Transverse colon (tissue), 4 donors: Measurements from ENCODE around the gene SULT1A2. TPM values are rescaled to one million over a fixed set of nuclear protein-coding genes. Genes with fewer than 3 reads are reported as not detected.
A peak's percentile ranks its signal among the peaks of the same experiment; 100 is the strongest.

Source experiments
- DNase-seq: peaks from one replicate; pipeline ENCODE4 v3.0.0-alpha.2; 2019
- H3K27ac ChIP-seq, 4 donors: fragments of 200-600 bp; sonication (generic); 2 replicates each; pipeline ENCODE4 v1.5.1; 2016 to 2018; ENCODE audit warnings: inconsistent platforms in 4 of 4
- H3K27me3 ChIP-seq: fragments of 200-600 bp; sonication (generic); 2 replicates; pipeline ENCODE4 v1.5.1; 2017; ENCODE audit warnings: inconsistent platforms
- H3K36me3 ChIP-seq, 4 donors: fragments of 200-600 bp; sonication (generic); 2 replicates each; pipeline ENCODE4 v1.5.1; 2017 to 2019; ENCODE audit warnings: inconsistent platforms in 4 of 4
- H3K4me1 ChIP-seq, 4 donors: fragments of 200-600 bp; sonication (generic); 2 replicates each; pipeline ENCODE4 v1.5.1; 2017 to 2020; ENCODE audit warnings: inconsistent platforms in 4 of 4
- H3K4me3 ChIP-seq, 4 donors: fragments of 200-600 bp; sonication (generic); 1 replicate in 1 of 4; 2 replicates in 3 of 4; pipeline versions ENCODE4 v1.5.1 to v1.6.1; 2017 to 2019; ENCODE audit warnings: inconsistent platforms in 4 of 4
- H3K9me3 ChIP-seq, 2 donors: fragments of 200-600 bp; sonication (generic); 2 replicates each; pipeline ENCODE4 v1.5.1; 2017 to 2019; ENCODE audit warnings: inconsistent platforms in 2 of 2
- EP300 ChIP-seq: sonication (generic); formaldehyde crosslinking; IDR thresholded peaks from one replicate; pipeline ENCODE4 v1.6.1; 2017; ENCODE audit warnings: antibody characterized with exemption, low read depth
- POLR2A ChIP-seq: fragments of 450-650 bp; IDR thresholded peaks from one replicate; pipeline ENCODE4 v1.6.1; 2016; ENCODE audit warnings: antibody characterized with exemption, mild to moderate bottlenecking, moderate library complexity
- POLR2AphosphoS5 ChIP-seq, 3 donors: sonication (generic); formaldehyde crosslinking; IDR thresholded peaks; one replicate each; pipeline ENCODE4 v1.6.1; 2016; ENCODE audit warnings: antibody characterized with exemption in 3 of 3
- WGBS, 2 donors: methylation state at CpG; one replicate each; pipeline ENCODE4 v1.1.5; 2018; ENCODE audit warnings: low coverage in 1 of 2; 5-methylcytosine and 5-hydroxymethylcytosine counted together
- in situ Hi-C, 4 donors: fragments of 200-750 bp; cut with MboI; loops; one replicate each; pipeline versions ENCODE4 v1.15.0 to v1.15.1; 2017; ENCODE audit warnings: low sequenced_read_pairs in 3 of 4, low pct_ligation_motif_present in 1 of 4, low pct_unique_long_range_greater_than_20kb in 1 of 4
- intact Hi-C: fragments of 100-400 bp; cut with DNase I; formaldehyde crosslinking; loops from one replicate; pipeline ENCODE4 v1.15.1; 2023; ENCODE audit warnings: low total_unique reads
- total RNA-seq, 4 donors: library from RNA; depleted of rRNA; stranded (reverse); fragments of >200 nt; gene quantifications; one replicate each; pipeline ENCODE4 v1.1.0, GENCODE V29; 2016
- TF ChIP-seq, protein P1 (sequence below), 5 experiments: fragments of 200-600 bp in 3 of 5; fragments of 450-650 bp in 2 of 5; sonication (generic) in 3 of 5; IDR thresholded peaks; 1 replicate in 2 of 5; 2 replicates in 3 of 5; pipeline ENCODE4 v1.5.1; 2016 to 2017; ENCODE audit warnings: antibody characterized with exemption in 5 of 5, inconsistent platforms in 3 of 5, mild to moderate bottlenecking in 2 of 5, moderate library complexity in 1 of 5

SULT1A2 gene
- total RNA-seq, 4 donors from 2014 or later = 5.0 to 51.1 (median 38.3) TPM

DNA sequence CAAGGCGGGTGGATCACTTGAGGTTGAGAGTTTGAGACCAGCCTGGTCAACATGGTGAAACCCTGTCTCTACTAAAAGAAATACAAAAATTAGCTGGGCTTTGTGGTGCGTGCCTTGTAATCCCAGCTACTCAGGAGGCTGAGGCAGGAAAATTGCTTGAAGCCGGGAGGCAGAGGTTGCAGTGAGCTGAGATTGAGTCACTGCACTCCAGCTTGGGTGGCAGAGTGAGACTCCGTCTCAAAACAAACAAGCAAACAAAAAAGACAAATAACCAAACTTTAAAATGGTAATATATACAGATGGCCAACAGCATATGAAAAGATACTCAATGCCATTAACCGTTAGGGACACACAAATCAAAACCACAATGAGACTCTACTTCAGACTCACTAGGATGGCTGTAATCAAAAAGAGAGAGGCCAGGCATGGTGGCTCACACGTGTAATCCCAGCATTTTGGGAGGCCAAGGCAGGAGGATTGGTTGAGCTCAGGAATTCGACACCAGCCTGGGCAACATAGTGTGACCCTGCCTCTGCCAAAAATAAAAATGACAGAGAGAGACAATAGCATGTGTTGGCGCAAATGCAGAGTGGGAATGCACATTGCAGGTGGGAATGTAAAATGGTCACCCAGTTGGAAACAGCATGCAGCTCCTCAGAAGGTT is 21.3 kb downstream of the SULT1A2 start:
- no peaks in the 10 kb centered on the region for H3K27me3 ChIP-seq
- TF ChIP-seq POLR2AphosphoS5 (IDR thresholded peaks at IDR 0.05) = no peak
- no peak for TF ChIP-seq EP300
- TF ChIP-seq POLR2A = no peak
- in situ Hi-C loops = no loop called here
- H3K4me1 ChIP-seq = peaks cover 0 to 17% (median 6%) of the 10 kb centered on the region in 4 donors
- 88 to 90% methylated on average over 8 of the region's 8 CpGs for WGBS, 2 donors
- no peaks in the 10 kb centered on the region for H3K36me3 ChIP-seq
- H3K9me3 ChIP-seq = no peaks in the 10 kb centered on the region
- H3K27ac ChIP-seq = no peak overlapping the region
- intact Hi-C loops = no loop called here
- H3K4me3 ChIP-seq = no peak overlapping the region
- no peak for DNase-seq

DNA sequence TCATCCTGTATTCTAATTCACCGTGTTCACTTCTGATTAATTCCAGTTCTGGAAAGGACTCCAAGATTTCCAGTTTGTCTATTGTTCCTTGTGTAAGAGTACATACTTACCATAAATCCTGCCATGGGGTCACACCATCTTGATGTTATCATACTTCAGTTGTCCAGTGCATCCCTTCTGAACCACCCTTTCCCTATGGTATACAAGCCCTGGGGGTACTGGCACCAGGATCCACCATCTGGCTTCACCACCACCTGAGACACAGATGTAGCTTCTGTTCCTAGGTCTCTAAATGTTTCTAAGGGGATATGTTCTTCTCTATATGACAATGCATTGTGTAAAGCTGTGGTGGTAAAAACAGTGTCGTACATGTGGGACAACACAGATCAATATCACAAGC is 21.9 kb downstream of the SULT1A2 start:
- no peak for TF ChIP-seq POLR2AphosphoS5 (IDR thresholded peaks at IDR 0.05)
- TF ChIP-seq EP300 = no peak
- TF ChIP-seq, protein P1, sequence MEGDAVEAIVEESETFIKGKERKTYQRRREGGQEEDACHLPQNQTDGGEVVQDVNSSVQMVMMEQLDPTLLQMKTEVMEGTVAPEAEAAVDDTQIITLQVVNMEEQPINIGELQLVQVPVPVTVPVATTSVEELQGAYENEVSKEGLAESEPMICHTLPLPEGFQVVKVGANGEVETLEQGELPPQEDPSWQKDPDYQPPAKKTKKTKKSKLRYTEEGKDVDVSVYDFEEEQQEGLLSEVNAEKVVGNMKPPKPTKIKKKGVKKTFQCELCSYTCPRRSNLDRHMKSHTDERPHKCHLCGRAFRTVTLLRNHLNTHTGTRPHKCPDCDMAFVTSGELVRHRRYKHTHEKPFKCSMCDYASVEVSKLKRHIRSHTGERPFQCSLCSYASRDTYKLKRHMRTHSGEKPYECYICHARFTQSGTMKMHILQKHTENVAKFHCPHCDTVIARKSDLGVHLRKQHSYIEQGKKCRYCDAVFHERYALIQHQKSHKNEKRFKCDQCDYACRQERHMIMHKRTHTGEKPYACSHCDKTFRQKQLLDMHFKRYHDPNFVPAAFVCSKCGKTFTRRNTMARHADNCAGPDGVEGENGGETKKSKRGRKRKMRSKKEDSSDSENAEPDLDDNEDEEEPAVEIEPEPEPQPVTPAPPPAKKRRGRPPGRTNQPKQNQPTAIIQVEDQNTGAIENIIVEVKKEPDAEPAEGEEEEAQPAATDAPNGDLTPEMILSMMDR (IDR thresholded peaks at IDR 0.05) = no peak
- no peak for TF ChIP-seq POLR2A
- 95 to 100% methylated on average over 1 to 2 of the region's 2 CpGs for WGBS, 2 donors
- no peak overlapping the region for H3K4me3 ChIP-seq
- no peaks in the 10 kb centered on the region for H3K9me3 ChIP-seq
- H3K4me1 ChIP-seq = peaks cover 0 to 17% (median 6%) of the 10 kb centered on the region in 4 donors
- intact Hi-C loops (no loop called here), in situ Hi-C loops (no loop called here)
- no peaks in the 10 kb centered on the region for H3K27me3 ChIP-seq
- DNase-seq = no peak
- H3K36me3 ChIP-seq = no peaks in the 10 kb centered on the region
- H3K27ac ChIP-seq = no peak overlapping the region

DNA sequence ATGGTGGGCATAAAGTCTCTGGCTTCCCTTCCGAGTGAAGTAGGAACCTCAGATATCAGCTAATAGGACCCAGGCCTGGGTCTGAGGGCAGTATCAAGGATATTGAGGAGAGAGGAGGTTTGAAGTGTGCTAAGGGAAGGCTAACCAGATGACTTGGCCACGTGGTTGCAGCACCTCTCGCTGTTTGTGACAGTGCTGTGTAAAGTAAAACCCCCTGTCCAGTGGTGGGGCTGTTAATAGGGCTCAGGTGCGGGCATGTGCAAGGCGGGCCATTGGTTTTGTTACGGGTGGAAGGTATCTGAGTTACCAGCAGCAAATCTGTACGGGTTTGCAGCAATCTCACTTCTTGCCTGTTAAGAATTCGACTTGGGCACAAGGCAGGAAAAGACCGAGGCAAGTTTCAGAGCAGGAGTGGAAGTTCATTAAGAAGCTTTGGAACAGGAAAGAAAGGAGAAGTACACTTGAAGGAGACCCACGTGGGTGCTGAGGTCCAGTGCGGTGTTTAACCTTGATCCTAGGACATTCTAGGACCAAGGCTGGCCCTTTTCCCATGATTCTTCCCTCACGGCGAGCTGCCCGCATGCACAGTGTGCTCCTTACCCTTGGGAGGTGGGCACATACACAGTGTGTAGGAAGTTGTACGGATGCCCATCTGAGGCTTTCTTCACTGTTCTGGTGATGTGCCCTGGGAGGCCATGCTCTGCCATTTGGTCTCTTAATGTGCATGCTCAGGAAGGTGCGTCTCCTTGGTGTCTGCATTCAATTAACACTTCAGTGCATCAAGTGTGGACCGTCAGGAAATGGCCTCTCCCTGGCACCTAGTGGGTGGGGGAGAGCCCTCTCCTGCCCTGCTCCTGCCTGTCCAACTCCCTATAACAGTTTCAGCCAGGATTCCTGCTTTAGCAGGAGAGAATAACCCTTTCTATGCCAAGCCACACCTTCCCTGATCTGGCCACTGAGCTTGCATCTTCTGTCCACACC is 22.8 kb downstream of the SULT1A2 start:
- DNase-seq = no peak
- 81 to 83% methylated on average over 6 to 17 of the region's 17 CpGs for WGBS, 2 donors
- no peak overlapping the region for H3K4me3 ChIP-seq

DNA sequence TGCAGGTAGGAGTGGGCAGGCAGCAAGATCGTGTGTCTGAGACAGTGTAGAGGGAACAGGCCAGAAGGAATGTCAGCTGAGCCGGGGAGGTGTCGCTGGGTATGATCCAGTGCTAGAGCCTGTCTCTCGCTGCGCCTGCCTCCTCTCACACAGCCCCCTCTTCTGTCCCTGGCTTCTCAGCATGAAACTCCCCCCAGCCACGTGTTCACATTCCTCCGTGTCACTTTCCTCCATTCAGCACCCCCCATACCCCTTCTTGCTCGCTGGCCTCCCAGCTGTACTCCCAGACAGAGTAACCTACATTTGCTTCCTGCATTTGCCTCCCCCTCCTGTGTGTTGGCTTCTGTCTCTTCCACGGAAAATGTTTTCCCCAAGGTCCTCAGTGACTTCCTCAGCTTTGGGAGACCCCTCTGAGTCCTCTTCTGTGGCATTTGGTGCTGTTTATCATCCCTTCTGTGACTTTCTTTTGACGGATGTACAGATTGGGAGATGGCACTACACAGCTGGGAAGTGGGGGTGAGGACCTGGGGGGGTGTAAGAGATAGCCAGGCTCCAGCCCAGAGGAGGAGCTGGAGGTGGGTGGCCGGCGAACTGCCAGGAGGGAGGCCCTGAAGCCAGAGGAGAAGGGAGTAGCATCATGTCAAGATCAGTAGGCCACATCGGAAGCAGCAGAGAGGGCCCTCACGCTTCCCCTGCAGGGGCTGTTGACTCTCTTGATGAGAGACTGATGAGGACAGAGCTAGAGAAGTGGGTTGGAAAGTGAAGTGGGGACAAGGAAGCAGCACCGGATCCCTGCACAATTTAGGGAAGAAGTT is 23.9 kb downstream of the SULT1A2 start:
- intact Hi-C loops (no loop called here), in situ Hi-C loops (no loop called here)
- H3K36me3 ChIP-seq = no peaks in the 10 kb centered on the region
- no peak for DNase-seq
- no peak for TF ChIP-seq POLR2A
- TF ChIP-seq EP300 = no peak
- TF ChIP-seq, protein P1 (IDR thresholded peaks at IDR 0.05) = no peak
- no peak for TF ChIP-seq POLR2AphosphoS5 (IDR thresholded peaks at IDR 0.05)
- peak overlapping the region in 1 of 4 donors; percentile 30 for H3K27ac ChIP-seq
- peaks cover 0 to 17% (median 6%) of the 10 kb centered on the region in 4 donors for H3K4me1 ChIP-seq
- WGBS, 2 donors = 67 to 73% methylated on average over 3 to 15 of the region's 15 CpGs
- no peaks in the 10 kb centered on the region for H3K9me3 ChIP-seq
- no peaks in the 10 kb centered on the region for H3K27me3 ChIP-seq
- H3K4me3 ChIP-seq = no peak overlapping the region

More for the DNA sequence above, 22.8 kb downstream of the SULT1A2 start:
- Histone ChIP-seq H3K4me1 (peaks cover 0 to 17% (median 6%) of the 10 kb centered on the region in 4 donors), H3K36me3 (no peaks in the 10 kb centered on the region), H3K27ac (no peak overlapping the region), H3K9me3 (no peaks in the 10 kb centered on the region), H3K27me3 (no peaks in the 10 kb centered on the region)
- in situ Hi-C loops = no loop called here
- TF ChIP-seq EP300 (no peak), POLR2A (no peak), POLR2AphosphoS5 (IDR thresholded peaks at IDR 0.05) (no peak)
- TF ChIP-seq, protein P1 (IDR thresholded peaks at IDR 0.05) = no peak
- intact Hi-C loops = no loop called here
